ENCODE data around the gene ADIPOQ.

DNA sequence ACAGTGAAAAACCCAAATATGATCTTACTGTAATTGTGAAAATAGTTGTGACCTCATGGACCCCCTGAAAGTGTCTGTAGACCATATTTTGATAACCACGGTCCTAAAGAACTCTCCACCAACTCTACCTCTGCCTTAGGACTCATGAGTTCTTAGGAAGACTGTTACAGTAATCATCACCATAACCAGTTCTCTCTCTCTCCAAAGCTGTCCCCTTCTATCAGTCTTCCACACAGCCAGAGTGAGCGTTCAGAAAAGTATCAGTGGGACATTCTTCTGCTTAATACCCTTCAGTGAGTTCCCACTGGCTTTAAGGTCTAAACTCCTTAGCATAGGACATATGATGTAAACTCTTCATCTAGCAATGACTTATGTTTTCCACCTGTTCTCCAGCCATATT is 60.2 kb downstream of the ADIPOQ start:
- TF ChIP-seq POLR2A (IDR thresholded peaks at IDR 0.05; ENCODE audit: low read length) (no peak), GATA1 (IDR thresholded peaks at IDR 0.05; ENCODE audit: low read depth, low read length) (no peak)

All from erythroblast (primary cell).